Endothelial cell of coronary artery (primary cell): ENCODE results near the gene SOX12. TPM values are rescaled to one million over a fixed set of nuclear protein-coding genes. Genes with fewer than 3 reads are reported as not detected.

Source experiments
- total RNA-seq: library from RNA; depleted of rRNA; stranded (reverse); fragments of >200 nt; gene quantifications from 2 replicates; pipeline ENCODE4 v1.2.3, GENCODE V29; 2014

The SOX12 gene
- 4.0 and 4.9 TPM in 2 replicates for total RNA-seq

GRCh38 chr20:325045-325888 lies at the start of gene SOX12:
Gene SOX12, plus strand, starts transcription at chr20:325552. Its CDS starts 373 bp downstream, at chr20:325925.

GRCh38 chr20:290084-290831 lies 35.1 kb upstream of the SOX12 start, which contains the start of gene C20orf96:
Gene C20orf96, minus strand, starts transcription at chr20:290750. Its CDS starts 140 bp downstream, at chr20:290610.

GRCh38 chr20:297098-297924 lies 28.0 kb upstream of the SOX12 start, which contains the start of gene ZCCHC3:
Gene ZCCHC3, plus strand, starts transcription at chr20:297570. Its CDS starts 17 bp downstream, at chr20:297587.

GRCh38 chr20:346640-347316 lies 21.4 kb downstream of the SOX12 start, which contains the start of gene NRSN2:
Gene NRSN2, plus strand, starts transcription at chr20:347111. Its CDS starts 2,533 bp downstream, at chr20:349644.

Other genes with a start within 250 kb of the SOX12 start
- gene DEFB125, start 237.9 kb upstream of the SOX12 start, total RNA-seq: not detected in 2 replicates
- gene DEFB126, start 183.0 kb upstream of the SOX12 start, total RNA-seq: not detected in 2 replicates
- not detected in 2 replicates for gene DEFB127, start 168.1 kb upstream of the SOX12 start, total RNA-seq
- not detected in 2 replicates for gene DEFB128, start 135.8 kb upstream of the SOX12 start, total RNA-seq
- not detected in 2 replicates for gene DEFB129, start 98.3 kb upstream of the SOX12 start, total RNA-seq
- not detected in 2 replicates for gene DEFB132, start 67.8 kb upstream of the SOX12 start, total RNA-seq
- 3.4 and 3.5 TPM in 2 replicates for gene C20orf96, start 34.8 kb upstream of the SOX12 start, total RNA-seq
- 16.1 and 18.6 TPM in 2 replicates for gene ZCCHC3, start 28.0 kb upstream of the SOX12 start, total RNA-seq
- 12.0 and 15.0 TPM in 2 replicates for gene NRSN2, start 21.6 kb downstream of the SOX12 start, total RNA-seq
- gene TRIB3, start 55.2 kb downstream of the SOX12 start, total RNA-seq: 44.6 and 45.9 TPM in 2 replicates
- gene RBCK1, start 82.7 kb downstream of the SOX12 start, total RNA-seq: 54.0 and 76.1 TPM in 2 replicates
- 20.1 and 24.7 TPM in 2 replicates for gene TBC1D20, start 137.0 kb downstream of the SOX12 start, total RNA-seq
- gene CSNK2A1, start 218.2 kb downstream of the SOX12 start, total RNA-seq: 104 and 116 TPM in 2 replicates